Measurements from ENCODE around the gene TSSK3.

DNA sequence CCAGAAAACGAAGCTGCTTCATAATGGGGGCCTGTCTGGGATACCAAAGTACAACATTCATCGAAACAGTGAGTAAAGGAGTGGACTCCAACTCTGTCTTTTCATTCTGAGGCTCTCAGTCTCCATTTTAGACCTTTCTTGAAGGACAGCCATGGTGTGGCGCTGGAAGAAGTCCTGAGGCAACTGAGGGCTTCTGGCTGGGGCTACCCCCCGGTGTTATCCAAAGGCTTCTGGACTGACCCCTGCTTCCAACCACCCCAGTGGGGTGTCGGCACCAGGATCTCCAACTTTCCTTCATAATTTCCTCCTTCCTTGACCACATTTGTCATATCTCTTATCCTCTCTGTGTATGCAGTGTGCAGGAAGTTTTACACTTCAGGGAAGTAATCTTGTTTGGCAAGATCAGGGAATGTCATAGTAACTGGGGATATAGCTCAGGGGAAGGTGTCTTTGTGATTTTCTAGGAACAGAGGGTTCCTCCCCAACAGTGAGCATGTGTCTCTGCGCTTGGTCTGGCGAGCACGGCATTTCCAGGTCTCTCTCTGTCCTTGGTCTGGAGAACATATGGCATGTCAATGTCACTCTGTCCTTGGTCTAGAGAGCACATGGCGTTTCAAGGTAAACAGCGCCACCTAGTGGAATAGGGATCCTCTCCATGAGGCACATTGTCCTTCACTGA, 51.3 kb downstream of the TSSK3 start:
- TF ChIP-seq, protein P1, sequence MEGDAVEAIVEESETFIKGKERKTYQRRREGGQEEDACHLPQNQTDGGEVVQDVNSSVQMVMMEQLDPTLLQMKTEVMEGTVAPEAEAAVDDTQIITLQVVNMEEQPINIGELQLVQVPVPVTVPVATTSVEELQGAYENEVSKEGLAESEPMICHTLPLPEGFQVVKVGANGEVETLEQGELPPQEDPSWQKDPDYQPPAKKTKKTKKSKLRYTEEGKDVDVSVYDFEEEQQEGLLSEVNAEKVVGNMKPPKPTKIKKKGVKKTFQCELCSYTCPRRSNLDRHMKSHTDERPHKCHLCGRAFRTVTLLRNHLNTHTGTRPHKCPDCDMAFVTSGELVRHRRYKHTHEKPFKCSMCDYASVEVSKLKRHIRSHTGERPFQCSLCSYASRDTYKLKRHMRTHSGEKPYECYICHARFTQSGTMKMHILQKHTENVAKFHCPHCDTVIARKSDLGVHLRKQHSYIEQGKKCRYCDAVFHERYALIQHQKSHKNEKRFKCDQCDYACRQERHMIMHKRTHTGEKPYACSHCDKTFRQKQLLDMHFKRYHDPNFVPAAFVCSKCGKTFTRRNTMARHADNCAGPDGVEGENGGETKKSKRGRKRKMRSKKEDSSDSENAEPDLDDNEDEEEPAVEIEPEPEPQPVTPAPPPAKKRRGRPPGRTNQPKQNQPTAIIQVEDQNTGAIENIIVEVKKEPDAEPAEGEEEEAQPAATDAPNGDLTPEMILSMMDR (IDR thresholded peaks at IDR 0.05): peak; percentile 69 to 88 (median 86)
- TF ChIP-seq POLR2A (IDR thresholded peaks at IDR 0.05): no peak

All from Peyer's patch (tissue), 4 donors.